ENCODE results near the gene SLC23A2.
"Not testable (repeated sequence)": the region's sequence is repeated elsewhere in the genome, so short reads cannot be mapped to it uniquely, and the experiment has no call there.

SLC23A2 gene

DNA sequence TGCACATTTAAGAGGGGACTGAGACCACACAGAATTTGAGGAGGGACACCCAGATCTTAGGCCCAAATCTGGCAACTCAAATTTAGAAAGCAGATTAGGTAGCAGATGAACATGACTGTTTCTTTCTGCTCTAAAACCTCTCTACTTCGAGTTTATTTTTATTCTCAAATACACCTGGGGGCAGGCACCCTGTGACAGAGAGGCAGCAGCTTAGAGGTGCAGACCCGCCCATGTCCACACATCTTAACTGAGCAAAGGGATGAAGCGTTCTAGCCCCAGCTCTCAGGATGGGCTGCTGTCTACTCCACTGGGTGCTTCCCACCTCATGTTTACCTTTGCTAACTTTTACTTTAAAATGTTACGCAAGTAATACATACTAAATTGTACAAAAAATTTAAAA, 125.0 kb downstream of the SLC23A2 start:
- no peak for DNase-seq (ENCODE audit: low spot score)

DNA sequence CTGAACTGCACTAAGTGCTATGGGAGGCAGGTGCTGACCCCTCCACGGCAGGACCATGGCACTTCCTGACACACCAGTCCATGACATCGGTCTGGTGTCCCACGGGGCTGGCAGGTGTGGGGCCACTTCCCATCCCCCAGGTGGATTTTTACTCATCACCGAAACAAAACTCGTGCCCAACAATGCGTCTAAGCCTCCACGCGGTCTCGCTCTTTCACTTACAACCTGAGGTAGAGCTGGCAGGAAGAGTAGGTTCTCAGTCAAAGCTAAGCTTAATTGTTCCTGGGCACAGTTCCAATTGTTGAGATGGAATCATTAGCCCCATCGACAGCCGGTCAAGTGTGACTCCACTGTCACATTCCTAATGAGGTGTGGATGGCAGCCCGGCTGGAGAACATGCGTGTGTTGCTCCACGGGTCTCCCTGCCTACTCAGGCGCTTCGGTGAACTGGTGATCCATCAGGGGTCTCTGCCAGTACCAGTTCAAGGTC, 125.7 kb downstream of the SLC23A2 start:
- no peak for DNase-seq (ENCODE audit: low spot score)

DNA sequence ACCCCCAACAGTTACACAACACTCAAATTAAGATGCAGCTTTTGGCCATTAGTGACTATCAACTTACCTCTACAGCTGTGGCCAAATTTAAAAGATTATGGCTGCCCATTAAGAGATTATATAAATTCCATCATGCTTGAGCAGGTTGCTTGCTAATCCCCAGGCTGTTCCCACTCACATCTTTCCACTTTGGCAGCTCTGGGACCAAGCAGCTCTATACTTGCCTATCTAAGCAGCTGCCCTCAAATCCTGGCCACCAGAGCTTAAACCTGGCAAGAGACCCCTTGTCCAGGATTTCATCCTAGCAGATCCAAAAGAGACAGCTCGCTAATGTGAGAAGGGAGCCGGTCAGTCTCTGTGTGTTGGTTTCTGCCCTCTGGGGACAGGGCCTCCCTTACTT, 127.9 kb downstream of the SLC23A2 start:
- no peak for DNase-seq (ENCODE audit: low spot score)

DNA sequence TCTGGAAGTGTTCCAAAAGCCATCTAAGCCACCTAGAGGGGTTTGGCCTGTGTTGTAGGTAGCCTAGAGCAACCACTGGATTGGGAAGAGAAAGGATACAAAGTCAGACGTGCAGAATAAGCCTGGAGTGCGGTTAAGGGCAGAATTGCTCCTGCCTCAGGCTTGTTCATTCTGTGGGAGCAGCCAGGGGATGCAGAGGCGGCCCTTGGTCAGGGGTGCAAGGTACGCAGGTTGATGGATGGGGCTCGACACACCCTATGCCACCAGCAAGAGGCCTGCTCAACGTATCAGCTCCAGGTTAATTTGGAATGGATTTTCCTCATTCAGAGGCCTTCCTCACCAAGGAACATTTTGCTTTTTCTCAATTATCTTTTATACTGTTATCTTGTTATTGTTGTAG, 129.8 kb downstream of the SLC23A2 start:
- DNase-seq (ENCODE audit: low spot score) = no peak

DNA sequence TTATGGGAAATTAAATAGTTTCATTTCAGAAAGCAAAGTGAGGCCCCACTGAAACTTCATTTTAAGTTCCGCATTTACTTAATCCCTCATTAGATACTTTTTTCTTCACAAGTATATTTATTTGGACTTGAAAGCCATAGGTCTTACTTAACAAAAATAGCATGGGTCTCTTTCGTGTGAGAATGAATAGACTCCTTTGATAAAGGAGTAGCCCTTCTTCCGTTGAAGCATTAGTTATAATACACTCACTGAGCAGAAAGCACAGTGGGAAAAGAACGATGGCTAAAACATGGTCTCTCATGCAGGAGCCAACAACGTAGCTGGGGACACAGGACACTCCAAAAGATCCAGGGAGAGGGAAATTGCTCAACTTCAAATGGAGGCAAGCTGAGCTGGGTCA, 130.4 kb downstream of the SLC23A2 start:
- no peak for DNase-seq (ENCODE audit: low spot score)

DNA sequence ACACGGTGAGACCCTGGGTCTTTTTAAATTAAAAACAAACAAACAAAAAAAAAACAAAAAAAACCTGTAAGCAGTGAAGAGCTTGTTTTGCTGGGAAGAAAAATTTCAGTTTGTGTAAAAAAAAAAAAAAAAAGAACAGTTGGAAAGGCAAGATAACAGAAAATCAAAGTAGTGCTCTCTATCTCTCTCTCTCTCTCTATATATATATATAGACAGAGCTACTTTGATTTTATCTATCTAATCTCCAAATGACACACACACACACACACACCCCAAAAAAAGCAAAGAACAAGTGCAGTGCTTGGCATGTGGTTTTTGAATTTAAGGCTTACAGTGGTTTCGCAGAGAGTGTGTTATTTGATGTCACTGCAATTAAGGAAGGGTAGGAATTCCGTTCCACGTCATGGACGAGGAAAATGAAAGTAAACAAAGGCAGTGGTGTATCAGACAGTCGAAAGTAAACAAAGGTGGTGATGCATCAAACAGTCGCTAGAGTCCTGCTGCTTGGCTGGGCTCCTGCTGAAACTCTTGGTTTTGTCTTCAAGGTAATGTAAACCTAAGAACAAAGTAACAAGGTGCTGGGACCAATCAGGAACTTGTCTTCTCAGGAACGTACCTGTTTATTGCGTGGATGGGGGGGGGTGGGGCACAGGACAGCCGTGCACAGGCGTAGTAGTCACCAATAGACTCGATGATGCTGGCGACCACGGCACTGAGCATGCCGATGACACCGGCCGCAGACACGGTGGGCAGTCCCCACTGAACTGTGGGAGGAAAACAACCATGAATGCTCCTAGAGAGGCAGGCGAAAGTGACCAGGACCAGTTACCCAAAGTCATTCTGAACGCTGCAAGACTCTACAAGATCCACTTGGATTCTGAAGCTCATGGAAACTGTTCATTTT, 131.8 kb downstream of the SLC23A2 start:
- no peak for DNase-seq (ENCODE audit: low spot score)

DNA sequence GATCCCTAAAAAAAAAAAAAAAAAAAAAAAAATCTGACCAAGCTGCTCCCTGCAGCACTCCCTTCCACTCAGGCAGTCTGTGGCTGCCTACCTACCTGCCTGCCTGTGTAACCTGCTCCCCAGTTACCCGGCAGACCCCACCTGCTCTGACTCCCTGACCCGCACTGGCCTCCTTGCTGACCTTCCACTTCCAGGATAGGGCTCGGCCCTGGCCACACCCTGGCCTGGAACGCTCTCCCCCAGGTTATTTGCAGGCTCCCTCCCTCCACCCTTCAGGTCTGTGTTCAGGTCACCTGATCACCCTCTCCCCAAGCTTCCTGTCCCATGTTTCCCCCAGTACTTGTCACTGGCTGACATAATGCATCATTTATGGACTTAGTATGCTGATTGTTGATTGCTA, 134.3 kb downstream of the SLC23A2 start:
- no peak for DNase-seq (ENCODE audit: low spot score)

DNA sequence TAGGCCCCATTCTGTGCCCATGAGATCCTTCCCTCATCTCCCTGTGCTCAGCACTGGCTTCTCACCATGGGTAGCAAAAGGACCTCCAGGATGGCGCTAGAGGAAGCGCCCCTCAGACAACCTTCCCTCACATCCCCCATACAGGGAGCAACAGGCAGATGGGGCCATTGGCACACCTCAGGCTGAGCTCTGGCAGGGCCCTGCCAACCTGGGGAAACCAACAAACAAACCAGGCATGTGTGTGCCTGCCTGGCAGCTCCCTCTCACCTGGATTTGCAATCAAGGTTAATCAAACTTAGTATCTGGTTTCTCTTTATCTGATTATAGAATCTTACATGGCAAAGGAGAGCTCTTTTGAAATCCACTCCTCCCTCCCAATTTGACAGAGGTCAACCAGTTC, 134.9 kb downstream of the SLC23A2 start:
- DNase-seq (ENCODE audit: low spot score) = no peak

DNA sequence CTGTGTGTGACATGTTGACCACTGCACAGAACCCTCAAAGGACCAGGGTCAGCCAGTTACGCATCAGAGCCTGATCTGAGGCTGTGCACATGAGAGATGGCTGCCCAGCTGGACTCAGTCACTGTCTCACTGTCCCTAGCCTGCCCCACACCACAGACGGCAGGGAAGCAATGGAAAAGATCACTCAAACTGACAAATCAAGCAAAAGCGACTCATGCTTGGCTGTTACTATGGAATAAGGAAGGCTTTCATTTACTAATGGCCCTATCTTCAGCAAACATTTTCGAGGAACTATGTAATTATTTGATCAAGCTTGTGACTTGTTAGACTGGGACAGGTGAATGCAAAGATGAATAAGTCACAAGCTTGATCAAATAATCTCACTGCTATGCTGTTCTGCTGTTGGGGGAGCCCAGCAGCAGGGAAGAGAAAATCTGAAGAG, 137.0 kb downstream of the SLC23A2 start:
- DNase-seq (ENCODE audit: low spot score) = no peak

DNA sequence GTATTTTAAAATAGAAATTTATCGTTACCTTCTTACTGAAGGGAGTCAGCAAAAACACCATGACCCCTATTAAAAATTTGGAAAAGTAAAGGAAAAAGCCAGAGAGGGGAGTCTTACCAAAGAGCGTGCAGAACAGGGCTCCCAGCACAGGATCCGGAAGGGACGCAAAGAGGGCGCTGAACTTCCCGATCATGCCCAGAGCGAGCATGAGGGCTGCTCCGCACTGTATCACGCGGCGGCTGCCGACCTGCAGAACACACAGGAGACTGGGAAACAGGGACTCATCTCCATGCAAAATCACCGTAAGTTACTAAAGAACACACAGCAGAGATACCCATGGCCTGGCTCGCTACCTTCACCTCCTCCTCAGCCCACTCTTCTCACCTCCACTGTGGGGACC, 138.6 kb downstream of the SLC23A2 start:
- DNase-seq (ENCODE audit: low spot score) = no peak

DNA sequence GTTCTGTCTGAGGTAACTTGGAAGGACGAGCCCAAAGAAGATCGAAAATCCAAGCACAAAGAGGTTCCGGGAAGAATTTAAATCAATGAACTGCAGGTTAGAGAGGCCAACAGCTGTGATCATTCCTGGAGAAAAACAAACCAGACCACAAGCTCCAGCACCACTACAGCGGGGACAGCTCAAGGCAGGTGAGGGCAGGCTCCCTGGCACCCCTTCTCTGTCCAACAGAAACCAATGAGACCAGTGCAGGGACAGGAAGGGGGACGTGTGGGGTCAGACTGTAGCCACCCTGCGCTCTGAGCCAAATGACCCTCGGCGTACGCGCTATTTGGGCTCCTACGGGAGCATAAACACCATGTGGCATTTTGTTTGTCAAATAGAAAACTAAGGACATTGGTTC, 139.3 kb downstream of the SLC23A2 start:
- no peak for DNase-seq (ENCODE audit: low spot score)

DNA sequence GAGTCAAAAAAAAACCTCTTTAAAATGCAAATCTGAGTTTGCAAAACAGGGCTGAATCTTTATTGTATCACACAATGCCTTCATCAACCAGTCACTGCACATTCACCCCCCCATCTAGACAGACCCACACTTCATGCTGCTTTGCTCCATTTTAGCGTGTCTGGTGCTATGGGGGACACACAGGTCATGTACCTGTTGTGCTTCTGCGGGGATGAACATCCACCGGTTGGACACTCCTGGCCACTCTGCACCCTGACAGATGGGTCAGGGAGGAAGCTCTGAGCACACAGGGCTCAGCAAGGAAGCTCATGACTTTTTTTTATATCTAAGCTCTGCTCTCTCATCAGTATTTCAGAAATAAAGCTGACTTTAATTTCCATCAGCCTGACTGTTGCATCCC, 143.3 kb downstream of the SLC23A2 start:
- DNase-seq (ENCODE audit: low spot score) = no peak

DNA sequence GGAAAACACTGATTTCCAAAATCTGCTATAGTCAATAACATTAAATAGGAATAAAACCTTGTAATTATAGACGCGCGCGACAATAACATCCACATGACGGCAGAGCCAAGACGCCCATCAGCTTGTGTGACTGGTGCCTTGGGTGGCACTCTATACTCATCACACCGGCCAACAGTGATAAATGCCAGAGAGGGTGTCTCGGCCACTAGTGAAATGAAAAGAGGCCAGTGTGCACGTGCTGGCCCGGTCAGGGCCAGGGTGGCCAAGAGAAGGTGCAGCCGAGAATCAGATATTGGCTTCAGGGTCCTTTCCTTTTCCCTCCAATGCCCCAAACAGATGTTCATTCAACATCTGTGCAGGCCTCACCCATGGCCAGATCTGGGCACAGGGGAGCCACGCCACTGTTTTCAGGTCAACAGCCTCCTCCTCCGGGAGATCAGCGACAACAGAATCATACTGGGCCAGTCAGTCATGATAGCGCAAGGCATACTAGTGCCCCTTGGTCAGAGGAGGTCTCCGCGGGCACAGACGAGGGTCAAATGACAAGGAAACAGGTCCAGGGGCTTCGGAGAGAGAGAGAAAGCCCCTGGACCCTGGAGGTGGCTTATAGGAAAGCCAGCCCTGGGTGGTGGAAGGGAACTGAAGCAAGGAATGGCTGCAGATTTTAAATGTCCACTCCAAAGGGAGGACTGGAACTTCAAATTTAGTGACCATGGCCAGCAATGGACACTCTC, 145.1 kb downstream of the SLC23A2 start:
- DNase-seq (ENCODE audit: low spot score) = no peak

DNA sequence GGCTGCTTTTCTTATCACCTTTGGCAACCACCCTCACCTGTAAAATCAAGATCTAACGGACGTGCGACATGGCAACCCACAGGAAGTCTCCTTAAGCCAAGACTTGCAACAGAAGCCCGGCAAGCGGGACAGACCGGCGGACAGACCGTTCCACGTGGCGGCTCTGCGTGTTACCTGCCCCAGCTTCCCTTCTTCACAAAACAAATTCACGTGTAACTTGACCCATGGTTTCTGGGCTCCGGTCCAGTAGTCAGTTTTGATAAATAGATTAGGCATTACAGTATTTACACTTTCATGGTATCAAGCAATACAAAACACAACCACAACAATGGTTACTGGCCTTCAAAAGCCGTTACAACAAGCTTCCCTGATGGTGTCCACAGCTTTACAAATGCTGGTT, 145.8 kb downstream of the SLC23A2 start:
- no peak for DNase-seq (ENCODE audit: low spot score)

DNA sequence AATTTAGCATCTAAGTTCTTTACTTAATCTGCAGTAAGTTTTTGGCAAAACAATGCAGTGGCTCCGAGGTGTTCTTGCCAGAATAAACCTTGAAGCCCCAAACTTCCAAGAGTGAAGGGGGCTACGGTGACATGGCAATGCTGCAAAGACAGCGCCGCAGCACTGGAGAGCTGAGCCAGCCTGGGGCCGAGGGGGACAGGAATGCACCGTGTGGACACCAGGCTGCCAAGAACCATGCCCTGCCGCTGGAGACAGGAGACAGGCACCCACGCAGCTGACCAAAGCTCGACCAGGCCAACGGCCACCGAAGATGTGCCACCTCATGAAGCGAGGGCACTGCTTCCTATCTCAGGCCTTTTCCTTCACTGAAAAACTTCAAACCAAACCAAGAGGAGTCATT, 146.2 kb downstream of the SLC23A2 start:
- no peak for DNase-seq (ENCODE audit: low spot score)

DNA sequence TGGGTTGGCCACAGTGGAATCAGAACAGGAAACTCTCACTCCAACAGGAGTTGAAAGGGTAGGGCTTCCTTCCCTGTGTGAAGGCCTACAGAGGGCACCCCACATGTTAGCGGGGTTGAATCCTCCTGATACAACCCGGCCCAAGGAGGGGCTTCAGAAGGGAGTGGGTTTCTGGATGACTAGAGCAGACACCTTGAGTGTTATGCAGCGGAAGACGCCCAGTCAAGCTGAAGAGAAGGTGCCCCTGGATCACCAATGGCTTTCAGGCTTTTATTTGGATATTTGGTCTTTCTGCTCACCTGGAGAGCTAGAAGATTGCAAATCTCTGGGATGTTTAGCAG, 146.8 kb downstream of the SLC23A2 start:
- DNase-seq (ENCODE audit: low spot score) = no peak

DNA sequence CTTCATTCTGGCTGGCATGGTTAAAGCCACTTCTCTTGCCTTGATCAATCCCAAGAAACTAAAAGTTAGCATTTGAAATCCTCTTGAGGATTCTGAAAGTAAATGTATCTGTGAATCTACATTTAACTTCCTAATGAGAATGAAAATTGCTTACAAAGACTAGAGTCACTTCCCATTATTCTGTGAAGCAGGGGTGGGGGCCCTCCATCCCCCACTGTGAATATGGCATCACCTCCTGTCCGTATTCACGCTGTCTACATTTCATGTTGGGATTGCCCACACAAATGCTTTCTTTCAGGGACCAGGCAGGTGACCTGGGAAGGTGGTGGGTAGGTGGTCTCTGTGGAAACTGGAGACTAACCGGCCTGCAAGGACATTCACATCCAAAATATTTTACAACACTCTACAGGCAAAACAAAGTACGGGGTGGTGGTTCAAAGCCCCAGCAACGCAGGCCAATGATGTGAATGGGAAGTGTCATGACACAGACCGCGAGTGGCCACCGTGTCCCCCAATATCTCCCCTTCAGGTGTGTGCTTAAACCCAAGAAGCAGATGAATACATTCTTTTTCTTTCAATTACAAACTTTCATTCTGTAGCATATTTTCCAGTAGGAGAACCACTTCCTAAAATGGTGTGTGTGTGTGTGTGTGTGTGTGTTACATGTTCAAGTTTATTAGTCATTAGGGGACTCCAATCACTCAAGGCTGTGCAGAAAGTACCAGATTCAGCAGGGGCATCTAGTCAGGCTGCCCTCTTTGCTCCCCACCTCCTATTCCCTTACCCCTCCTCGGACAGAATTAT, 147.4 kb downstream of the SLC23A2 start:
- no peak for DNase-seq (ENCODE audit: low spot score)

DNA sequence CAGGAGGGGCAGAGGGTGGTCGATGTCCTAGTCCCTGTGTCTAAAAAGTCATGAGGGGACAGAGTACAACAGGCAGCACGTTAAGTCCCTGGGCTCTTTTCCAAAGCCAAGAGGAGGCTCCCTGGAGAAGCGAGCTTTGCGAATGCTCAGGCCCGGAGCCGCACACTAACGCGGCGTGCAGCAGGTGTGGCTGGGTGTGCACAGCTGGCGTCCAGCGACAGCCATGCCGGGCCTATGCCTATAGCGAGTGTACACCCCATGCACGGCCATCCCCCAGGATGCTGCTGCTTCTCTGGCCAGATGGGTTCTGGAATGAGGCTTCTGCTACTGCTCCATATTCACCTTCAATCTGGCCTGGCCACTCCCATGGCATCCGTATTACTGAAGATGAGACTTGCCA, 148.3 kb downstream of the SLC23A2 start:
- no peak for DNase-seq (ENCODE audit: low spot score)

DNA sequence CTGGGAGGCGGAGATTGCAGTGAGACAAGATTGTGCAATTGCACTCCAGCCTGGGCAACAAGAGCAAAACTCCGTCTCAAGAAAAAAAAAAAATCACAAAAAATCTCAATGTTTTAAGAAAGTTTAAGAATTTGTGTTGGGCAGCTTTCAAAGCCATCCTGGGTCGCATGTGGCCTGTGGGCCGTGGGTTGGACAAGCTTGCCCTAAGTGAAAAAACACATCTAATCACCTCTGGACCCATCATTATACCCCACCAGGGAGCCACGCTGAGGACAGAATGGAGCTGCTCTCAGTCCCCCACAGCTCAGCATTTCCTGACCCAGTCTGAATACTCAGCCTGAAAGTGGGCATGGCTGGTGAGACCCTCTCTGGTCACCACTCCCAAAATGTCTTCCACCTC, 150.3 kb downstream of the SLC23A2 start:
- no peak for DNase-seq (ENCODE audit: low spot score)

DNA sequence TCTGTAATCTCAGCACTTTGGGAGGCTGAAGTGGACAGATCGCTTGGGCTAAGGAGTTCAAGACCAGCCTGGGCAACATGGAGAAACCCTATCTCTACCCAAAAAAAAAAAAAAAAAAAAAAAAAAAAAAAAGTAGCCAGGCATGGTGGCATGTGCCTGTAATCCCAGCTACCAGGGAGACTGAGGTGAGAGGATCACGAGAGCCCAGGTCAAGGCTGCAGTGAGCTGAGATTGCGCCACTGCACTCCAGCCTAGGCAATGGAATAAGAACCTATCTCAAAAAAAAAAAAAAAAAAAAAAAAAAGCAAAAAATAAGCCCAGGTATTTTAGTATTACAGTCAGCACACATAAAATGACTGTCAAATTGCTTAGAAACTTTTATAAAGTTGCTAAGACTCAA, 152.5 kb downstream of the SLC23A2 start:
- not testable (repeated sequence) for DNase-seq (ENCODE audit: low spot score)

DNA sequence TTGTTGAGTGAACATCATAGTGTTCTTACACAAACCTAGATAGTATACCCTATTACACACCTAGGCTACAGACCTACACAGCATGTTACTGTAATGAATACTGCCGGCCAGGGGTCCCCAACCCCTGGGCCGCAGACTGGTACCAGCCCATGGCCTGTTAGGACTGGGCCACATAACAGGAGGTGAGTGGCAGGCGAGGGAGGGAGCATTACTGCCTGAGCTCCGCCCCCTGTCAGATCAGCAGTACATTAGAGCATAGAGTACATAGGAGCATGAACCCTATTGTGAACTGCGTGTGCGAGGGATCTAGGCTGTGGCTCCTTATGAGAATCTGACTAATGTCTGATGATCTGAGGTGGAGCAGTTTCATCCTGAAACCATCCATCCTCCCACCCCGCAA, 153.3 kb downstream of the SLC23A2 start:
- DNase-seq (ENCODE audit: low spot score) = no peak

DNA sequence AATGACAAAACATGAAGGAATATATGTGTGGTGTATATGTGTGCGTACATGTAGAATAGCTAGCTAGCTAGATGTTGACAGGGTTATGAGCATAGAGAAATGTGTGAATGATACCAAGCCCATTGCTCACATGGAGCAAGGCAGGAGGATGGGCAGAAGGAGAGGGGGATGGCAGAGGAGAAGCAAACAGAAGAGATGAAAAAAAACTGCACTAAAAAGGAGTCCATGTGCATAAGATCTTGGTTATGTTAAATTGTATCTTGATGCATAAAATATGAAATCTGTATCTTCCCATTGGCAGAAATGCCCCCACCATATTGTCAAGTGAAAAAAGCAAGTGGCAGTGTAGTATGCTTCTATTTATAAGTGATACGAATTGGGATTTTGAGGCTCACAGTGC, 154.5 kb downstream of the SLC23A2 start:
- DNase-seq (ENCODE audit: low spot score) = no peak

Measured in hematopoietic multipotent progenitor cell treated with erythropoietin and hydrocortisone succinate and interleukin-3 and kit ligand, for 15 days (in vitro differentiated cells).